NCI-H460 (cell line): ENCODE data around the gene AMN1. TPM values are rescaled to one million over a fixed set of nuclear protein-coding genes. Genes with fewer than 3 reads are reported as not detected.
"Not testable (repeated sequence)": the region's sequence is repeated elsewhere in the genome, so short reads cannot be mapped to it uniquely, and the experiment has no call there.

Source experiments
- DNase-seq: peaks from one replicate; pipeline ENCODE4 v3.0.0-alpha.2; 2016; ENCODE audit warnings: low read depth; ENCODE audit errors: extremely low read depth
- total RNA-seq: library from RNA; depleted of rRNA; stranded (reverse); fragments of >200 nt; shearing (Covaris generic); gene quantifications from 2 replicates; pipeline ENCODE4 v1.2.3, GENCODE V29; 2014

Gene AMN1
- total RNA-seq, 1 experiment from 2014 or later: 20.1 TPM

GRCh38 chr12:31687101-31687527 is 41.7 kb downstream of the AMN1 start:
- DNase-seq: no peak

DNA sequence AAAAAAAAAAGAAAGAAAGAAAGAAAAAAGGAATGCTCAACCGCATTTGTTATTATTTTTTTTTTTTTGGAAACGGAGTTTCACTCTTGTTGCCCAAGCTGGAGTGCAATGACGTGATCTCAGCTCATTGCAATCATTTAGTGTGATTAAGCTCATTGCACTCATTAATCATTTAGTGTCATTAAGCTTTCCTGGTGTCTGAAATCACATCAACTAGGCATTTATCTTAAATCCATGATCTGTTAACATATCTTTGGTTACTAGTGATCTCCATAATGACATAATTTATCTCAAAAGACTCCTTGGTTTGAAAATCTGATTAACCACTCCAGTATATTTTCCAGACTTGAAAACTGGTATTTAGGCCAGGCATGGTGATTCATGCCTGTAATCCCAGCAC is 43.0 kb downstream of the AMN1 start:
- no peak for DNase-seq

DNA sequence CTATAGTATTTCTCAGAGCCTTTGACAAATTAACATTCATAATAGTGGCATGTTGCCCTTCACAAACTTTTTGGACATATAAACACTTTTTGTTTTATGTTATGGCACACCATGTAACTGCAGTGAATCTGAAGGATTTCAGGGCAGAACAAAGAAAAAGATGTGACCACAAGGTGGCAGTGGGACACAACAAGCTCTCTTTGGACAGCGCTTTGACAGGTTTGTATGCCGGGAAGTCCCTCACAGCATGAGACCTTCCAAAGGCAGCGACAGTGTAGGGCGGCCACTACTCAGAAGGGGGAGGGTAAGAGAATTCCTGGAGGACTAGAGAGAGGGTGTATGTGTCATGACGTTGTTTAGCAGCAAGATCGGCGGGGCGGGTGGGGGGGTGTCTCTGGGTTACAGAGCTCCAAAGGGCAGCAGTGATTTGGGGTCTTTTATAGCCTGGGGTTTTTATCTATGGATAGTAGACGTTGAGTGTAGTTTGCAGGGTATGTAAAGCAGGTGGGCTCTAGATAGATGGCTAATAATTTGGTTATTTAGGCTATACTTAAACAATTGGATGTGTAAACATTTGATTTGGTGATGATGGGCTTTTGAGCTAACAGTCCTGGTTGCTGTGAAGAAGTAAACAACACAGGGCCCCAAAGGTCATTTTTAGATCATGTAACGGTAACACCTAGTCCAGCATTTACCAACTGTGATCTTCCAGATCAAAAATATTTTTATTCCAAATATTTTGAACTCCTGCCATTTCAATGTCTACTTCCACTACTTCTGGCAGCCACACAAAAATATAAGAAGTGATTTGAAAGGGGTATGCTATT is 46.5 kb downstream of the AMN1 start:
- peak; percentile 75 for DNase-seq

GRCh38 chr12:31672521-31672920 is 56.3 kb downstream of the AMN1 start:
- DNase-seq: no peak

- DNase-seq: not testable (repeated sequence)
These were observed 59.2 kb downstream of the AMN1 start for GRCh38 chr12:31669582-31669981.

DNA sequence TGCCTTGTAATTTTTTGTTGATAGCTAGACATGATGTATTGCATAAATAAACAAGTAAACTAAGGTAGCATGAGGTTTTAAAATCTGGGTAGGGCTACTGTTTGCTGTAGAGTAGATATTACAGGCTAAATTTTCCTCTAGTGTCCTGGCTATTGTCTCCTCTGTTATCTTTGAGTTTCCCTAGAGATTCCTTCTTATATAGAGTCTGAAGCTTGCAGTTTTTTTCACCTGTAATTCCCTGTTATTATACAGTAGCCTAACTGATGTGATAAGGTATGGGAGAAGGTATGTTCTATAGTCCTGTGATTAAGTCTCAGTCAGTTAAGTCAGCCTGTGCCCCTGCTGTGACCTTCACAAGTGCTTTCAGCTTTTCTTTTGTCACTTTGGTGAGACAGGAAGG is 59.8 kb downstream of the AMN1 start:
- no peak for DNase-seq

DNA sequence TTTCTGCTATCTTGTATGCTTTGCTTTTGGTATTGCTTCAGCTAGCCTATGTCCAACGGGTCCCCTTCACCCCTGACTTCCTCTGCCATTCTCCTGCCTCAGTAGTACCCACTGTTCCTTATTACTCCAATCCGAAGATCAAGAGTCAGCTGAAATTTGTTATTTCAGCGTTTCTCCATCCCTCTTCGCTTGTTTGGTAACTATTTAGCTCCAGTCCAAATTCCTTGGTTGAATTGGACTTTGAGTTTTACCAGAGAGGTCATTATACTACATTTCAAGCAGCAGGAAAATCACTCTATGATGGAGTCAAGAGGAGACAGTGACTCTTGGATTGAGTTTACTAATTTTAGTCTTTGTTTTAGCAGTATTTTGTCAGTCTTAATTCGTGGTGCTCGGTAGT is 64.8 kb downstream of the AMN1 start:
- no peak for DNase-seq

- no peak for DNase-seq
These were observed 65.2 kb downstream of the AMN1 start for GRCh38 chr12:31663576-31663975.

- DNase-seq: no peak
These were observed 66.5 kb downstream of the AMN1 start for GRCh38 chr12:31662176-31662849.

- peak; percentile 86 for DNase-seq
These were observed 69.5 kb downstream of the AMN1 start, which contains the start of gene ETFBKMT for GRCh38 chr12:31659087-31659942. Gene ETFBKMT, plus strand, starts transcription at chr12:31659688. Its CDS starts 2,266 bp downstream, at chr12:31661954.

GRCh38 chr12:31658471-31659086 is 70.2 kb downstream of the AMN1 start:
- DNase-seq: no peak

DNA sequence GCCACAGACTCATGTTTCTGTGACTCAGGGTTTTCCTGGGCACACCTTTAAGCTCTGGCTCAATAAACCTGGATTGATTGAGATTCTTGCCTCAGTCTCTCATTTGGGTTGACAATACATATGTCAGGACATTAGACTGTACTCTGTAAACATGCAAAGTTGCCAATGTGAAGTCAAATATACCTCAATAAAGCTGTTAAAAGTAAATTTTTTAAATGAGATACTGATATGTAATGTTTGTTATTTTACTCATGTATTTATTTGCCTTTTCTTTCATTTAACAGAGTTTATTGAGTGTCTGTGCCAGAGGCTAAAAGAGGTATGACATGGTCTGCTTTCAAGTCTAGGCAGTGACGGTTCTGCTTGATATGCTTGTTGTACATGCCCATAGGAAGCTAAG is 73.0 kb downstream of the AMN1 start:
- no peak for DNase-seq

- DNase-seq: no peak
These were observed 73.6 kb downstream of the AMN1 start for GRCh38 chr12:31655208-31655607.

DNA sequence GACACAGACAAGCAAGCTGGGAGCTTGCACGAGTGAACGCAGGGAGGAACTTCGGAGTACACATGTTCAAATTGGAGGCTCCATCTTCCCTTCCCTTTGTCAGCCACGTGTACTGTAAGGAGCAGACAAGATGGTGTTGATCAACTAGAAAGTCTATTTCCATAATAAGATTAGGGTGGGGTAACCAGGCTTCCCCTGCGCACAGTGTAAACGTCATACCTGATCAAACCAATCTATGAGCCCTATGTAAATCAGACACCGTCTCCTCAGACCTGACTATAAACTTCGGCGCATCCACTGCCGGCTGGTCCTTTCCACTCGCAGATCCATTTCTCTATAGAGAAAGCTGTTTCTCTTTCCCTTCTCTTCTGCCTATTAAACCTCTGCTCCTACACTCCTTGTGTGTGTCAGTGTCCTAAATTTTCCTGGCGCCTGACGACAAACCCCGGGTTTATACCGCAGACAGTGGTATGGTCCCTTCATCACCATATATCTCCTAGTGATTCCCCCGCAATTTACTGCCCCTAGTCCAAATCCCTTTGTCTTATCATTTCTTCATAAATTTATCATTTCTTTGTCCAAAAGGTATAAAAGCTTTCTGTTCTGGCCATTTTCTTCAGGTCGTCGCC is 76.8 kb downstream of the AMN1 start:
- DNase-seq: no peak

DNA sequence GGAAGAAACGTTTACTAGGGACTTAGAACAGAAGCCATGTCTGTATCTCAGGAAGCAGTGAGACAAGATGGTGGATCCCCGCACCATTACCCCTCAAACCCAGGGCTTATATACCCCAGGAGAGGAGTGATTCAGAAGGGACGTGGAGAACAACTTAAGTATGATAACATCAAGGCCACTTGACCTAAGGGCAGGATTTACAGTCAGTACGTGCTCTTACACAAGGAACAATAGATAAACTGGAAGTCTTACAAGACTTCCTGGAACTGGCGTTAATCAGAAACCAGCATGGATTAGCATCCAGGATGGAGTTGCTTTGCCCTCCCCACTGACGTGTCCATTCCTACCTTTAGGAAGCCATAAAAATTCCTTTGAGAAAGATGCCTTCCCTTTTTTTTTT is 77.9 kb downstream of the AMN1 start:
- DNase-seq: no peak

- DNase-seq: no peak
These were observed 81.7 kb downstream of the AMN1 start for GRCh38 chr12:31647086-31647491.

DNA sequence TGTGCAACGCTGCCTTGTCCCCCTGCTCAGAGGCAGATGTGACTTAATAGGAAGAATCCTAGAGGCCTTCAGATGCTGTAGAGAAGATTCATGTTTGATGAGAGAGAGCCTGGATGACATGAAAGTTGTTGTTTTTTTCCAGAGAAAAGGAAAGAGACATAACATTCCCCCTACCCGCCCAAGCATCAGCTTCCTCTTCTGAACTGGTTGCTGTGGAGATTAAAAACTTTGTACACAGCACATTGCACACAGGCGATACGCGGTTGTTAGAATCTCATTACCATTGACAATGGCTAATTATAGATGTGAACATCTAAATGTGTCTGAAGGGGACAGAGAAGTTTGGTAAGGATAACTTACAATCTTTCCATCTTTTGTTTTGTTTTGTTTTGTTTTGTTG is 82.9 kb downstream of the AMN1 start:
- no peak for DNase-seq

DNA sequence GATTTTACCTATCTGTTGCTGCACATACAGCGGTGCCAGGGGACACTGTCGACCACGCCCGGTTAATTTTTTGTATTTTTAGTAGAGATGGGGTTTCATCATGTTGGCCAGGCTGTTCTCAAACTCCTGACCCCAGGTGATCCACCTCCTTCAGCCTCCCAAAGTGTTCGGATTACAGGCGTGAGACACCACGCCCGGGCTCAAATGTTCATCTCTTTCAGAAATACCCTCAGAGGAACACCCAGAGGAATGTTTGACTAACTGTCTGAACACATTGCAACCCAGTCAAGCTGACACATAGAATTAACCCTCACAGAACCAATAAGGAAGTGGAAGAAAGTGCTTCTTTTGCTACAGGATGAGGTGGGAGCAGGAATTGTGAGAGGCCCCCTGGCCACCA is 84.3 kb downstream of the AMN1 start:
- DNase-seq: no peak

DNA sequence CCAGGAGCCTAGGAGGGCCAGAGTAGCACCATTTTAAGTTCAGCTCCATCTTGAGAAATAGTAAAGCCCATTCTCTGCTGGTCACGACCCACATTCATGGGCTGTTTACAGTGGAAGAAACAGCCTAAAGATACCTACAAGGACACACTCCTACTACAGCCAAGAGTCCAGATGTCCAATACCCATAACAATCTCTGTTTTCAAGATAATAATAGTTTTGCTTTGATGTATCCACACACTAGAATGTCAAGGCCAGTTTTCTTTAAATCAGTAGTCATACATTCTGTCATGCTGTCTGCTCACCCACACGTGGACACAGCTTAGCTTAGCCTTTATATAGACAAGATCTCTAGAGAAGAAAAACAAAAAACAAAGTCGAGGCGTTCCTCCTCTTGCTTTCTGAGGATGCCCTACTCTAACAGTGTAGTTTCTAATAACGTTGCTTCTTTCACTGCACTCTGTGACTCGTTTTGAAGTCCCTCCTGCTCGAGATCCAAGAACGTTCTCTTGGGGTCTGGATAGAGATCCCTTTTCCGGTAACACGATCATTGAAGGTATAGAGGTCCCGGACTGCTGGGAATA is 87.2 kb downstream of the AMN1 start:
- DNase-seq: no peak

DNA sequence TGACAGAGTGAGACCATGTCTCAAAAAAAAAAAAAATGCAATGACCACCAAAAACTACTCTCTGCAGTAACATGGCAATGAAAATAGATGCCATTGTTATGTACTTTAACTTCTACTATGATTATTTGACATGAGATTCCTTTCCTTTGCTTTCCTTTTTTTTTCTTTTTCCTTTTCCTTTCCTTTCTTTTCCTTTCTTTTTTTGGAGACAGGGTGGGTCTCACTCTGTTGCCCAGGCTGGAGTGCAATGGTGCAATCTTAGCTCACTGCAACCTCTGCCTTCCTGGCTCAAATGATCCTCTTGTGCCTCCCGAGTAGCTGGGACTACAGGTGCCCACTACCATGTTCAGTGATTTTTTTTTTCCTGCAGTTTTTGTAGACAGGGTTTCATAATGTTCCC is 94.2 kb downstream of the AMN1 start:
- DNase-seq: no peak
